Measurements from ENCODE around the gene TMEM130. TPM values are rescaled to one million over a fixed set of nuclear protein-coding genes. Genes with fewer than 3 reads are reported as not detected.

Gene TMEM130
- polyA plus RNA-seq, 3 donors = 0.05 TPM; not detected in 2

GRCh38 chr7:98868450-98868849 lies 1.4 kb downstream of the TMEM130 start:
- H3K9me3 Mint-ChIP-seq = peaks cover 0 to 3% (median 0%) of the 10 kb centered on the region in 7 donors
- Histone ChIP-seq H3K27ac (ENCODE audit: low read depth in 1 of 2, low read length in 2 of 2) (no peak overlapping the region), H2AFZ (ENCODE audit: insufficient read depth, low read depth, low read length, poor library complexity, severe bottlenecking) (no peak overlapping the region), H3K27me3 (ENCODE audit: control insufficient read depth in 2 of 2, insufficient read depth in 2 of 2, low read length in 2 of 2) (peaks cover 15 to 42% of the 10 kb centered on the region in 2 donors), H3K4me1 (ENCODE audit: control insufficient read depth in 1 of 2, insufficient read depth in 2 of 2, low read length in 2 of 2) (peaks cover 29 to 36% of the 10 kb centered on the region in 2 donors), H3K4me3 (replicated peaks in 1 of 3; ENCODE audit: low read depth in 2 of 3, low read length in 3 of 3) (no peak overlapping the region), H4K20me1 (ENCODE audit: insufficient read depth, low read length) (no peaks in the 10 kb centered on the region), H3K9ac (ENCODE audit: insufficient read depth, low read length, poor library complexity, severe bottlenecking) (no peak overlapping the region), H3K9me3 (replicated peaks in 1 of 2; ENCODE audit: control insufficient read depth in 1 of 2, insufficient read depth in 1 of 2, low read length in 2 of 2) (peaks cover 0 to 9% of the 10 kb centered on the region in 2 donors), H3K36me3 (replicated peaks in 1 of 2; ENCODE audit: control insufficient read depth in 1 of 2, insufficient read depth in 2 of 2, low read length in 2 of 2) (no peaks in the 10 kb centered on the region), H3K4me2 (replicated peaks; ENCODE audit: extremely low read depth, low read length, poor library complexity, severe bottlenecking) (no peak overlapping the region), H3K79me2 (ENCODE audit: insufficient read depth, low read length) (no peaks in the 10 kb centered on the region)
- peak overlapping the region in 1 of 2 donors; percentile 80 for H3K4me3 Mint-ChIP-seq
- peak in 2 of 3 donors; percentile 22 to 45 for DNase-seq
- no peaks in the 10 kb centered on the region for H3K36me3 Mint-ChIP-seq
- peaks cover 32% of the 10 kb centered on the region for H3K4me1 Mint-ChIP-seq
- intact Hi-C loops (cut with micrococcal nuclease) = no loop called here
- no CpG with 5 or more reads among the region's 2 CpGs for WGBS (ENCODE audit: insufficient coverage)
- no peak overlapping the region for H3K27ac Mint-ChIP-seq
- peaks cover 31 to 64% (median 62%) of the 10 kb centered on the region in 3 donors for H3K27me3 Mint-ChIP-seq (ENCODE audit: low read depth in 3 of 3)
- no peak for TF ChIP-seq CTCF (IDR thresholded peaks at IDR 0.05)

- H3K27ac Mint-ChIP-seq = no peak overlapping the region
- H3K4me1 Mint-ChIP-seq = peaks cover 32% of the 10 kb centered on the region
- peaks cover 34 to 65% (median 59%) of the 10 kb centered on the region in 3 donors for H3K27me3 Mint-ChIP-seq (ENCODE audit: low read depth in 3 of 3)
- Histone ChIP-seq H3K9ac (ENCODE audit: insufficient read depth, low read length, poor library complexity, severe bottlenecking) (no peak overlapping the region), H3K4me1 (ENCODE audit: control insufficient read depth in 1 of 2, insufficient read depth in 2 of 2, low read length in 2 of 2) (peaks cover 29 to 36% of the 10 kb centered on the region in 2 donors), H3K9me3 (replicated peaks in 1 of 2; ENCODE audit: control insufficient read depth in 1 of 2, insufficient read depth in 1 of 2, low read length in 2 of 2) (peaks cover 0 to 9% of the 10 kb centered on the region in 2 donors), H3K27ac (ENCODE audit: low read depth in 1 of 2, low read length in 2 of 2) (no peak overlapping the region), H3K27me3 (ENCODE audit: control insufficient read depth in 2 of 2, insufficient read depth in 2 of 2, low read length in 2 of 2) (peaks cover 15 to 42% of the 10 kb centered on the region in 2 donors), H2AFZ (ENCODE audit: insufficient read depth, low read depth, low read length, poor library complexity, severe bottlenecking) (no peak overlapping the region), H3K79me2 (ENCODE audit: insufficient read depth, low read length) (no peaks in the 10 kb centered on the region), H3K4me2 (replicated peaks; ENCODE audit: extremely low read depth, low read length, poor library complexity, severe bottlenecking) (no peak overlapping the region), H3K36me3 (replicated peaks in 1 of 2; ENCODE audit: control insufficient read depth in 1 of 2, insufficient read depth in 2 of 2, low read length in 2 of 2) (no peaks in the 10 kb centered on the region), H4K20me1 (ENCODE audit: insufficient read depth, low read length) (no peaks in the 10 kb centered on the region), H3K4me3 (replicated peaks in 1 of 3; ENCODE audit: low read depth in 2 of 3, low read length in 3 of 3) (no peak overlapping the region)
- H3K36me3 Mint-ChIP-seq = no peaks in the 10 kb centered on the region
- WGBS (ENCODE audit: insufficient coverage) = 100% methylated on average over 3 of the region's 7 CpGs
- intact Hi-C loops (cut with micrococcal nuclease) = no loop called here
- H3K9me3 Mint-ChIP-seq = peaks cover 0 to 3% (median 0%) of the 10 kb centered on the region in 7 donors
- DNase-seq = no peak
- peak overlapping the region in 1 of 2 donors; percentile 56 for H3K4me3 Mint-ChIP-seq
- TF ChIP-seq CTCF (IDR thresholded peaks at IDR 0.05) = no peak
Measured at GRCh38 chr7:98866765-98867164, 3.0 kb downstream of the TMEM130 start.
